ENCODE measurements around the gene AGO1. TPM values are rescaled to one million over a fixed set of nuclear protein-coding genes. Genes with fewer than 3 reads are reported as not detected.

The AGO1 gene
- polyA plus RNA-seq, 1 experiment: 14.8 TPM

- Histone ChIP-seq H3K27me3 (ENCODE audit: control insufficient read depth, insufficient read depth, low read length) (no peaks in the 10 kb centered on the region), H3K27ac (ENCODE audit: low read depth, low read length) (no peak overlapping the region), H3K4me3 (ENCODE audit: low read depth, low read length) (no peak overlapping the region), H3K9me3 (ENCODE audit: control insufficient read depth, insufficient read depth, low read length) (no peaks in the 10 kb centered on the region)
- peak; percentile 18; the same call in 1 of the 2 replicates for TF ChIP-seq CTCF (IDR thresholded peaks at IDR 0.05; ENCODE audit: low read depth, low read length)
- POLR2A ChIA-PET: no interaction called here
- CTCF ChIA-PET: interaction anchor here (0.6 to 1.2 kb wide), 3 partner anchors 17 to 176 kb away, joined by 3 to 5 read pairs (median 4); partner anchors contain the start of gene AGO1
- no peak for DNase-seq (ENCODE audit: low read depth, low spot score)
Observed at GRCh38 chr1:35857830-35858229, 25.2 kb upstream of the AGO1 start.

- no peak overlapping the region for H3K27ac ChIP-seq (ENCODE audit: low read depth, low read length)
Observed at GRCh38 chr1:35860696-35861095, 22.3 kb upstream of the AGO1 start.

GRCh38 chr1:35863136-35863535 lies 19.9 kb upstream of the AGO1 start:
- Histone ChIP-seq H3K9me3 (ENCODE audit: control insufficient read depth, insufficient read depth, low read length) (no peaks in the 10 kb centered on the region), H3K4me3 (ENCODE audit: low read depth, low read length) (no peak overlapping the region), H3K27me3 (ENCODE audit: control insufficient read depth, insufficient read depth, low read length) (no peaks in the 10 kb centered on the region), H3K27ac (ENCODE audit: low read depth, low read length) (no peak overlapping the region)
- DNase-seq (ENCODE audit: low read depth, low spot score): no peak
- POLR2A ChIA-PET: interaction anchor here (1.3 kb wide), 1 partner anchor 20 kb away, joined by 3 read pairs; the partner anchor contains the start of gene AGO1
- CTCF ChIA-PET: interaction anchor here (2.3 kb wide), 1 partner anchor 20 kb away, joined by 11 read pairs; the partner anchor contains the start of gene AGO1
- TF ChIP-seq CTCF (IDR thresholded peaks at IDR 0.05; ENCODE audit: low read depth, low read length): no peak

More at GRCh38 chr1:35860696-35861095, 22.3 kb upstream of the AGO1 start:
- no peaks in the 10 kb centered on the region for H3K9me3 ChIP-seq (ENCODE audit: control insufficient read depth, insufficient read depth, low read length)
- CTCF ChIA-PET: interaction anchor here (0.6 kb wide), 1 partner anchor 281 kb away, joined by 4 read pairs; no protein-coding TSS in a partner anchor
- H3K4me3 ChIP-seq (ENCODE audit: low read depth, low read length): no peak overlapping the region
- DNase-seq (ENCODE audit: low read depth, low spot score): no peak
- TF ChIP-seq CTCF (IDR thresholded peaks at IDR 0.05; ENCODE audit: low read depth, low read length): no peak
- POLR2A ChIA-PET: no interaction called here
- H3K27me3 ChIP-seq (ENCODE audit: control insufficient read depth, insufficient read depth, low read length): no peaks in the 10 kb centered on the region

- ChIA-PET POLR2A (no interaction called here), CTCF (interaction anchor here (0.5 to 2.3 kb wide), 2 partner anchors 19 to 352 kb away, joined by 4 to 11 read pairs; partner anchors contain the start of gene AGO1)
- TF ChIP-seq CTCF (IDR thresholded peaks at IDR 0.05; ENCODE audit: low read depth, low read length): no peak
- Histone ChIP-seq H3K9me3 (ENCODE audit: control insufficient read depth, insufficient read depth, low read length) (no peaks in the 10 kb centered on the region), H3K27ac (ENCODE audit: low read depth, low read length) (no peak overlapping the region), H3K27me3 (ENCODE audit: control insufficient read depth, insufficient read depth, low read length) (no peaks in the 10 kb centered on the region), H3K4me3 (ENCODE audit: low read depth, low read length) (no peak overlapping the region)
- DNase-seq (ENCODE audit: low read depth, low spot score): no peak
Observed at GRCh38 chr1:35863881-35864625, 19.0 kb upstream of the AGO1 start.

- ChIA-PET POLR2A (no interaction called here), CTCF (interaction anchor here (0.8 kb wide), 1 partner anchor 18 kb away, joined by 3 read pairs; the partner anchor contains the start of gene AGO1)
- Histone ChIP-seq H3K27ac (ENCODE audit: low read depth, low read length) (no peak overlapping the region), H3K9me3 (ENCODE audit: control insufficient read depth, insufficient read depth, low read length) (peaks cover 3% of the 10 kb centered on the region; the same call in 1 of the 2 replicates), H3K27me3 (ENCODE audit: control insufficient read depth, insufficient read depth, low read length) (no peaks in the 10 kb centered on the region), H3K4me3 (ENCODE audit: low read depth, low read length) (no peak overlapping the region)
- no peak for DNase-seq (ENCODE audit: low read depth, low spot score)
- no peak for TF ChIP-seq CTCF (IDR thresholded peaks at IDR 0.05; ENCODE audit: low read depth, low read length)
Observed at GRCh38 chr1:35864813-35865212, 18.2 kb upstream of the AGO1 start.

Measured in AG04450 (cell line).